Nephron progenitor cell (in vitro differentiated cells): ENCODE measurements around the gene LTV1.
"Not testable (repeated sequence)": the region's sequence is repeated elsewhere in the genome, so short reads cannot be mapped to it uniquely, and the experiment has no call there.

Source experiments
- DNase-seq: peaks from one replicate; pipeline ENCODE4 v3.0.0; 2021
- H3K27ac Mint-ChIP-seq: 2 replicates; pipeline ENCODE4 v1.8.0; 2021; ENCODE audit warnings: mild to moderate bottlenecking, moderate library complexity, mixed read lengths
- H3K27me3 Mint-ChIP-seq: 2 replicates; pipeline ENCODE4 v1.8.0; 2021; ENCODE audit warnings: mild to moderate bottlenecking, low read depth, mixed read lengths; ENCODE audit not compliant: poor library complexity
- H3K36me3 Mint-ChIP-seq: 2 replicates; pipeline ENCODE4 v1.8.0; 2021; ENCODE audit warnings: low read depth, mixed read lengths
- H3K4me1 Mint-ChIP-seq: 2 replicates; pipeline ENCODE4 v1.8.0; 2021; ENCODE audit warnings: mixed read lengths
- H3K4me3 Mint-ChIP-seq: 2 replicates; pipeline ENCODE4 v1.8.0; 2021; ENCODE audit warnings: mild to moderate bottlenecking, moderate library complexity, mixed read lengths
- H3K9me3 Mint-ChIP-seq: 2 replicates; pipeline ENCODE4 v1.8.0; 2021; ENCODE audit warnings: mild to moderate bottlenecking, moderate library complexity, mixed read lengths
- CTCF ChIP-seq: fragments of 200-600 bp; sonication (generic); IDR thresholded peaks from 2 replicates; pipeline ENCODE4 v1.5.0; 2021; ENCODE audit warnings: antibody characterized with exemption

The LTV1 gene

GRCh38 chr6:143839196-143839595 lies 3.9 kb upstream of the LTV1 start:
- Mint-ChIP-seq H3K27ac (no peak overlapping the region), H3K9me3 (peaks cover 13% of the 10 kb centered on the region), H3K27me3 (peaks cover 6% of the 10 kb centered on the region), H3K4me1 (peaks cover 26% of the 10 kb centered on the region), H3K4me3 (no peak overlapping the region), H3K36me3 (peaks cover 9% of the 10 kb centered on the region)
- no peak for DNase-seq
- TF ChIP-seq CTCF: no peak

GRCh38 chr6:143840595-143841265 lies 2.4 kb upstream of the LTV1 start:
- Mint-ChIP-seq H3K9me3 (peaks cover 13% of the 10 kb centered on the region), H3K4me1 (peaks cover 30% of the 10 kb centered on the region), H3K27me3 (peaks cover 3% of the 10 kb centered on the region), H3K36me3 (peaks cover 23% of the 10 kb centered on the region), H3K27ac (no peak overlapping the region), H3K4me3 (peak overlapping the region; percentile 67)
- DNase-seq: no peak
- no peak for TF ChIP-seq CTCF

- Mint-ChIP-seq H3K9me3 (peaks cover 13% of the 10 kb centered on the region), H3K36me3 (peaks cover 37% of the 10 kb centered on the region), H3K27ac (peak overlapping the region; percentile 99), H3K27me3 (peaks cover 3% of the 10 kb centered on the region), H3K4me1 (peaks cover 30% of the 10 kb centered on the region), H3K4me3 (peak overlapping the region; percentile 97)
- peak; percentile 3 for DNase-seq
- no peak for TF ChIP-seq CTCF
Observed at GRCh38 chr6:143842461-143842901, 657 bp upstream of the LTV1 start.

- no peak for DNase-seq
Observed at GRCh38 chr6:143843677-143843999, 500 bp downstream of the LTV1 start.

GRCh38 chr6:143844006-143844405 lies 868 bp downstream of the LTV1 start:
- no peak for DNase-seq
- Mint-ChIP-seq H3K4me1 (peaks cover 30% of the 10 kb centered on the region), H3K27me3 (peaks cover 3% of the 10 kb centered on the region), H3K36me3 (peaks cover 51% of the 10 kb centered on the region), H3K27ac (peak overlapping the region; percentile 99), H3K4me3 (peak overlapping the region; percentile 97), H3K9me3 (peaks cover 13% of the 10 kb centered on the region)
- TF ChIP-seq CTCF: no peak

More at GRCh38 chr6:143843677-143843999, 500 bp downstream of the LTV1 start:
- Mint-ChIP-seq H3K27me3 (peaks cover 3% of the 10 kb centered on the region), H3K27ac (peak overlapping the region; percentile 99), H3K9me3 (peaks cover 13% of the 10 kb centered on the region), H3K4me3 (peak overlapping the region; percentile 97), H3K4me1 (peaks cover 30% of the 10 kb centered on the region), H3K36me3 (peaks cover 47% of the 10 kb centered on the region)
- TF ChIP-seq CTCF: no peak

GRCh38 chr6:143845033-143845432 lies 1.9 kb downstream of the LTV1 start:
- Mint-ChIP-seq H3K4me3 (peak overlapping the region; percentile 15), H3K27ac (no peak overlapping the region), H3K9me3 (peaks cover 13% of the 10 kb centered on the region), H3K36me3 (peaks cover 61% of the 10 kb centered on the region), H3K27me3 (peaks cover 3% of the 10 kb centered on the region), H3K4me1 (peaks cover 30% of the 10 kb centered on the region)
- no peak for TF ChIP-seq CTCF
- DNase-seq: no peak

- not testable (repeated sequence) for H3K27ac Mint-ChIP-seq, H3K4me3 Mint-ChIP-seq, DNase-seq, H3K27me3 Mint-ChIP-seq, H3K4me1 Mint-ChIP-seq
- H3K9me3 Mint-ChIP-seq: peaks cover 61% of the 10 kb centered on the region
- peaks cover 96% of the 10 kb centered on the region for H3K36me3 Mint-ChIP-seq
Observed at GRCh38 chr6:143851706-143852105, 8.6 kb downstream of the LTV1 start.

- not testable (repeated sequence) for H3K4me1 Mint-ChIP-seq, H3K27ac Mint-ChIP-seq, DNase-seq, H3K4me3 Mint-ChIP-seq, H3K27me3 Mint-ChIP-seq
- Mint-ChIP-seq H3K36me3 (peaks cover 97% of the 10 kb centered on the region), H3K9me3 (peaks cover 61% of the 10 kb centered on the region)
Observed at GRCh38 chr6:143855057-143855456, 11.9 kb downstream of the LTV1 start.

GRCh38 chr6:143856762-143857161 lies 13.6 kb downstream of the LTV1 start:
- not testable (repeated sequence) for DNase-seq, H3K27ac Mint-ChIP-seq, H3K4me3 Mint-ChIP-seq, H3K4me1 Mint-ChIP-seq, H3K27me3 Mint-ChIP-seq
- peaks cover 92% of the 10 kb centered on the region for H3K36me3 Mint-ChIP-seq
- peaks cover 49% of the 10 kb centered on the region for H3K9me3 Mint-ChIP-seq
